ENCODE measurements around the gene ZBTB20.
"Not testable (repeated sequence)": the region's sequence is repeated elsewhere in the genome, so short reads cannot be mapped to it uniquely, and the experiment has no call there.

The ZBTB20 gene

GRCh38 chr3:115147329-115148141, 447 bp upstream of the ZBTB20 start:
- peak; percentile 100 for DNase-seq (ENCODE audit: low spot score)

- DNase-seq (ENCODE audit: low spot score) = peak; percentile 62
Observed at GRCh38 chr3:115146032-115146417, 1.1 kb downstream of the ZBTB20 start.

DNA sequence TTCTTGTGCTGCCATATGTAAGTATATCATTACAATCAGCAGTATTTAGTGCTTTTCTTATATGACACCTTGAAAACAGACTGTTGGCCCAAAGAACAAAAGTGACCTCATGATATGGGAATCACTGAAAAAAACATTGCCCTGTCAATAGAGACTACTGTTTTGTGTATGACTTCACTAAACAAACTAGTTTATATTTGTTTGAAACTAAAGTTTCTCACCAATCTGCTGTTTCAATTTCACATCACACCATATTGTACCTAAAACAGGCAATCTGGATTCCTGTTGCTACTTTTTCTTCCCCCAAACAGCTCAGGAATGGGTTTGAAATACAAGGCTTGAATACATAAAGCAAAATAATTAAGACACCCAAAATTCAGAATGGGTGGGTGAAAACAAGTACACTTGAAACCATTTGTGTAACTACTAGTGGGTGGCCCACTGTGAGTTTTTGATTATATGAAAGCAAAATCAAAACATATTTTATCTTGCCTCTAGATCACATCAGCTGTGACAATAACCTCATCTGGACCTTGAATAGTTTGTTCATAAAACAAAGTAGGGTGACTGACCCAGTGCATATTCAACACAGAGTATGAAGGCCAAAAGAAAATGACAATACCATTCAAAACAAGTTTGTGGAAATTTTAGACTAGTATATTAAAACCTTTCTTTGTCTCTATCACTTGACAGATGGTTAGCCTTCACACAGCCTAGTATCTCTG, 5.9 kb downstream of the ZBTB20 start:
- no peak for DNase-seq (ENCODE audit: low spot score)

GRCh38 chr3:115139072-115139471, 8.0 kb downstream of the ZBTB20 start:
- no peak for DNase-seq (ENCODE audit: low spot score)

DNA sequence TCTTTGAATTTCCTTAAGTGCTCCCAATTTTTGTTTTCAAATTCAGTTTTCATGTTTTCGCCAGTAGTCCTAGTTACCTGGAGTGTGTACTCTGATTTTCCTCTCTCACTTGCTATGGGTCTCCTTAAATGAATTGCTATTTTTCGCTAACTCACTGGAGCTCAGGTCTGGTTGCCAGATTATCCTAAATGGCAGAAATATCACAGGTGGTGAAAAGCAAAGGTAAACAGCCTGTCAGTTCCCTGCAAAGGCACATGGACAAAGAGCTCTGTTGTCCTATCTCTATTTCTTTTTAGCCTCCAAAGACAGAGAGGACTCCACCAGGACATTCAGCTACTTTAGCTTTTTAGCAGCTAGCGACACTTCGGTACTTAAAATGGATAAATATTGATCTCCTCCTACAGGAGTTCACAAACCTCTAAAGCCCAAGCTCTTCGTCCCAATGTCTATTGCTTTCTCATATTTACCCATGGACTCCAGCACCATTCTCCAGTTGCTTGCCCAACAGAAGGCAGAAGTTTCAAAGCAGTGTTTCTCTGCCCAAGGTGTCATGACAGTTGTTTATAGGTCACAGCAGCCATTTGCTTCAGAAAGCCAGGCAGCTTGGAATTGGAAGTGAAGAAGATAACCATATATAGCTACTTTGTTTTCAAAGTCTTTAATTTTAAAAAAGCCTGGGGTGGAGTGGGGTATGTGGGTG, 12.3 kb downstream of the ZBTB20 start:
- DNase-seq (ENCODE audit: low spot score) = no peak

- DNase-seq (ENCODE audit: low spot score) = no peak
Observed at GRCh38 chr3:115127208-115127607, 19.9 kb downstream of the ZBTB20 start.

GRCh38 chr3:115120597-115120996, 26.5 kb downstream of the ZBTB20 start:
- DNase-seq (ENCODE audit: low spot score) = no peak

DNA sequence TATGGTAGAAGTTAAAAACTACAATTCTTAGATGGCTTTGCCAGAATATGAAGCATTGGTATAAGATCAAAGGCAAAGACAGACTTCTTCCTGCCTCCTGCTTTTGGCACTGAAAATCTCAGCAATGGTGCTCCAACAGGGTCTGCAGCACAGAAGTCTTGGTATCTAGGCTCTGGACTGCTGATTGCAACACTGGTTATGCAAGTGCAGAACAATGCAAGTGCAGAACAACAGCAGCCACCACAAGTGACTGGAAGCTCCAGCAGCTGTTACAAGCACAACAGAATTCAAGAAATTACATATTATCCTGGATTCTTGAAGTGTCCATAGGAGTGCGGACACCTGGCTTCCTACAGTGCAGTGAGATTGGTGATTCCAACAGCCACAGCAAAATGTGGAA, 33.7 kb downstream of the ZBTB20 start:
- no peak for DNase-seq (ENCODE audit: low spot score)

DNA sequence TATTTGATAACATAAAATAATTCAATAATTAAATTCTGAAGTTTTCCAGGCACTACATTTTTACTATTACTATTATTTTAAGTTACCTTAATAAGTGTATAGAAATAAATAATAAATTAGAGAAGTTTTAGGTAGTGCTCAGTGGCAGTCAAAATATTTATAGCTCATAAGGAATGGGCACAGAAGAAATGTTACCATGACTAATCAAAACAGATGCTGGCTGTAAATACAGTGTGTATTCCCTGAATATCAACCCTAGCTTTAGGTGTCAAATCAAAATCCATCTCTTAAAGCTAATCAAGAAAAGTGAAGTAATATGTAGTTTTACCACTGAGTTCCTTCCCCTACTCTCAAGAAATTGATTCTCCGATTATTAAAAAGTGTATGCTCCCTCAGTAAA, 35.5 kb downstream of the ZBTB20 start:
- no peak for DNase-seq (ENCODE audit: low spot score)

DNA sequence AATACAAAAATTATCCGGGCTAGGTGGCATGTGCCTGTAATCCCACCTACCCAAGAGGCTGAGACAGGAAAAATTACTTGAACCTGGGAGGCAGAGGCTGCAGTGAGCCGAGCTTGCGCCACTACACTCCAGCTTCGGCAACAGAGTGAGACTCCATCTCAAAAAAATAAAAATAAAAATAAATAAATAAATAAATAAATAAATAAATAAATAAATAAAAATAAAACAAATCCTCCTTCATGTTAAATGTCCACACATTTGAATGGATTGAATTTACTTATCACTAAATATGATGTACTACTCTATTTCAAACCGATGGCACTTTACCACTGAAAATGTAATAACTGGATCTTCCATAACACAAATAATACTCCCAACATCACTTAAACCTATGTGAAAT, 36.3 kb downstream of the ZBTB20 start:
- no peak for DNase-seq (ENCODE audit: low spot score)

DNA sequence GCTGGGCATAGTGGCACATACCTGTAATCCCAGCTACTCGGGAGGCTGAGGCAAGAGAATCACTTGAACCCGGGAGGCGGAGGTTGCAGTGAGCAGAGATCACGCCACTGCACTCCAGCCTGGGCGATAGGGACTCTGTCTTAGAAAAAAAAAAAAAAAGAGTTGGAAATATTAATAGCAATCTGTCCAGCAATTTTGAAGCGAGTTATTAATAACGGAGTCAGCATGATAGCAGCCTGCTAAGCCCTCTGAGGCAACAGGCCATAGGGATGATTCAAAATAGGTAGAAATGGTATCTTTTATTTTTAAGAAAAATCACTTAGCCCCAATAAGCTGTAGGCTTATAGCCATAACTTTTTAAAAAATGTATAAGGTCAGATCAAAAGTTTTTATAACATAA, 37.0 kb downstream of the ZBTB20 start:
- not testable (repeated sequence) for DNase-seq (ENCODE audit: low spot score)

DNA sequence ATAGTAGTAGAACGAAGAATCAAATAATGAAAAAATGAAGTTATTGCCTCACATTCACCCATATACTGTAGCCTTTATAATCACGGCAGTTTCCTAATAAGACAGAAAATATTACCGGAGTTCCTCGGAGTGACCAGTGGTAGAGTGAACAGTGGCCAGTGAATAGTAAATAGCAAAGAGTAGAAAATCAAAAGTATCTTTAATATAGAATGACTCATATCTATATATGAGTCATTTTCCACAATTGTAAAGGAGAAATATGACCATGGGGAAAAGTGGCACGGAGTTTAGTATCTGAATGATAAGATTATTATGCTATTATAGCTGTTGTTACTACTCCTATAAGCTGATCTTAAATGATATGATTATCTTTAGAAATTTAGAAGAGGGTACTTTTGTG, 38.5 kb downstream of the ZBTB20 start:
- DNase-seq (ENCODE audit: low spot score) = no peak

- no peak for DNase-seq (ENCODE audit: low spot score)
Observed at GRCh38 chr3:115102046-115102445, 45.0 kb downstream of the ZBTB20 start.

DNA sequence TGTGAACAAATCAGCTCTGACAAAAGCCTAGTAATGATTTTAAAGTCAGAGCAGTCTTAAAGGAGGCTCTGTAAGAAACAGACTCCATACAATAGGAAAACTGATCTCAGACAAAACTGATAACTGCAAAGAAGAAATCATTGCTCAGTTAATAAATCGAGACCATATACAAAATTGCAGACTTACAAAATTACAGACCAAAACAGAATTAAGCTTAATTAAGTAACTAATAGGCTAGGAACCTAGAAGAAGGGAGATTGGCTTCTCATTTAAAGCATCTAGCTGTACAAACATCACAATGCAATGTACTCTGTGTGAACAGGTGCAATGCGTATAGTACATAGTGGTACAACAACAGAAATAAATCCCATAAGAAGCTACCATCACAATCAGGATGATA, 46.3 kb downstream of the ZBTB20 start:
- no peak for DNase-seq (ENCODE audit: low spot score)

GRCh38 chr3:115099986-115100571, 47.0 kb downstream of the ZBTB20 start:
- DNase-seq (ENCODE audit: low spot score) = no peak

DNA sequence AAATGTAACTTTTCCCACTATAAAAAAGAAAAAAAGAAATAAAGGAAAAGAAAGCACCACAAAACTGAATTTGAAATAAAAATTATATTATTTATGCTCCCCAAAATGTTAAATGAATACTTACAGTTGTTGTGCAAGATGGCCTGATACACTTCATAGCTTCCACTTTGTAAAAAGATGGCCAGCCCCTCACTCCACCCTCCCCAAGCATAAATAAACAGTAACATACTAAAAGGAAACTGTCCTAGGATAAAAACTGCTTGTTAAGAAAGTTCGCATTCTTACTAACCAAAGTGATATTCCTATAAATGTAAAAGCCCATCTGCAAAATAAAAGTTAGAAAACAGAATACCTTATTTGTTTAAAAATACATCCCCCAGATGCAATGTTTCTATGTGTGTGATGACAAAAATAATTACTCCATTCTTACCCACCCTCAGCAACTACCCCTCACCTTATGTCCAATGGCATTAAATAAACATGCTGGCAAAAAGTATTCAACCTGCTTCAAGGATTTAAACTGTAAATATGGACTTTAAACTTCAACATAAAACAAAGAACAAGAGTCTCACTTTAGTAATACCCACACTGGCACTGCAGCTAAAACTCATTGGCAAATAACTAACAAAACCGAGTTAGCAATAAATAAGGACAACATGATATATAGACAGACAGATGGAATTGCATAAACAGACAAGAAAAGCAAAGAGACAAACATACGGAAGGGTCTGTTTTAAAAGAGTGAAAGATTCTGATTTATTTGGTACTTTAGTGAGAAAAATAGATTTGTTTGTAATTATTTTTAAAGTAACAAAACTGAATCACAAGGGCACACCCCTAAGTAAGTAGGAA, 47.7 kb downstream of the ZBTB20 start:
- no peak for DNase-seq (ENCODE audit: low spot score)

- no peak for DNase-seq (ENCODE audit: low spot score)
Observed at GRCh38 chr3:115098354-115099073, 48.6 kb downstream of the ZBTB20 start.

DNA sequence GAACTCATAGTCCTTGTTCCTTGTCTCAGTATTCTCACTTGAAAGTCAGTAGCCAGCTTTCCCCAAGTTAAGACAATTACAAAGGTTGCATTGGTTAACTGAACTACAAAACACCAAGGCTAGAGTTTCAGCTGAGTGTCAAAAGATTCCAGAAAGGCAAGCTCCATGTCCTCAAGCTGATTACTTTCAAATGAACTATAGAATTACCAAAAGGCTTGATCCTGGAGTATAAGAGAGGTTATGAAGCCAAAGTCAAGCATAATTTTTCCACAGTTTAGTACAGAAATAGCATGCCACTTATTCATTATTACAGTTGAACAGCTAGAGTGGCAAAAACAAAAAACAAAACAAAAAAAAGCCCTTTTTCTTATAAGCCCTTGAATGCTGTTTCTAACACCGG, 51.9 kb downstream of the ZBTB20 start:
- DNase-seq (ENCODE audit: low spot score) = no peak

DNA sequence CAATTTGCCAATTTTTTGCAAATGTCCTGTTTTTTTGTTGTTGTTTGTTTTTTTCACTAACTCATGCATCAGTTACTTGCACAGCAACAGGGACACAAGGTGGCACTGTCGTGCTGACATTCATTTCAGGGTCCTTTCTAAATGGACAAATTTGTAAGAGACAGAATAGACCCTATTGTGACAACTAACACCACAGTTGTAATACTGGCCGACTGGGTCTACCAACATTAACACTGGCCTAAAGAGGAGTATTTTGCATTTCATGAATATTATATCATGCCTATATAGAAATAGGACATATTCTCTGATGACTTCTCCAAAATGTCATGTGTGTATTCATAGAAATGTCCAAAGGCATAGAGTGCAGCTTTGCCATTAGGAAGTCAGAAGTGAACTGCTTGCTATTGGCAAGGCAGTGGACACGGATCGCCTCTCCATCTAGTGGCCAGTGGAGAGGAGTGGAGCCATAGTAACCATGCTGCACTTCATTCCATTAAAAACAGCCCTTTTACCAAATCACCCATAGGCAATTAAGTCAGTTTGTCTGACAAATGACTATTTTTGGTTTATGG, 54.8 kb downstream of the ZBTB20 start:
- DNase-seq (ENCODE audit: low spot score) = peak; percentile 70

DNA sequence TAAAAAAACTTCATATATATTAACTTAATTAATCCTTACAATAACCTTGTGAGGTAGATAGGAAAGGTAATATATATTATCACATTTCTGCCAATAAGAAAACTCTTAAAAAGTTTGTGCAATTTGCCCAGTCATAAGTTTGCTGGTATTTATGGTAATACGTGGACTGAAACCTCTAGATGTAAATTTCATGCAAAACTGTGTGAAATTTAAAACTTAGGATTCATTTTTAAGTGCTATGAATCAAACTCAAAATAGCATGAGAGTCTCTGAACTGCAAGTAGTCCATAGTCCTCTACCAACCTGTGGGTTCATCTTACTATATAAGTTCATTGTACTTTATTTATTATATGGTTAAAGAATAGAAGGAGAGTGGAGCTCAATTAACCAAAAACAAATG, 56.4 kb downstream of the ZBTB20 start:
- no peak for DNase-seq (ENCODE audit: low spot score)

- DNase-seq (ENCODE audit: low spot score) = no peak
Observed at GRCh38 chr3:115089481-115089880, 57.6 kb downstream of the ZBTB20 start.

All from hematopoietic multipotent progenitor cell treated with erythropoietin and hydrocortisone succinate and interleukin-3 and kit ligand, for 17 days (in vitro differentiated cells).